ENCODE data around the gene AMPD3. TPM values are rescaled to one million over a fixed set of nuclear protein-coding genes. Genes with fewer than 3 reads are reported as not detected.

Gene AMPD3
- total RNA-seq, 2 donors from 2014 or later: 7.9 to 9.7 TPM

DNA sequence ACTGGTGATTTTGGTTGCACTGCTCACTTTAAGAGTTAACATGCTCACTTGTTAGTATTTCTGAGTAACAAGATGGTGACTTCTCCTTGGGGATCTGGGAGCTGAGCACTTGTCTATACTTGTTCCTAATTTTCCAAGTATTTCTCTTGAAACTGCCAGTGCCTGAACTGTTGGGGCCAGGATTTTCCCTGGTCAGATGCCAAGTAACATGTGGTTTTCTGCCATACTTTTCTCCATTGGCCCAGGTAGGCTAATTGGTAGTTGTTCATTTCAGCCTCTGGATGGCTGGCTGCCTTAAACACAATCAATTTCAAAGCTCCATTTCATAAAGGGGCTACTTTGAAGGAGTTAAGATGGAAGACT, 50.9 kb downstream of the AMPD3 start:
- H3K27ac ChIP-seq: no peak overlapping the region
- intact Hi-C loops (cut with DNase I): no loop called here
- H3K4me1 ChIP-seq: no peaks in the 10 kb centered on the region
- TF ChIP-seq, protein P1, sequence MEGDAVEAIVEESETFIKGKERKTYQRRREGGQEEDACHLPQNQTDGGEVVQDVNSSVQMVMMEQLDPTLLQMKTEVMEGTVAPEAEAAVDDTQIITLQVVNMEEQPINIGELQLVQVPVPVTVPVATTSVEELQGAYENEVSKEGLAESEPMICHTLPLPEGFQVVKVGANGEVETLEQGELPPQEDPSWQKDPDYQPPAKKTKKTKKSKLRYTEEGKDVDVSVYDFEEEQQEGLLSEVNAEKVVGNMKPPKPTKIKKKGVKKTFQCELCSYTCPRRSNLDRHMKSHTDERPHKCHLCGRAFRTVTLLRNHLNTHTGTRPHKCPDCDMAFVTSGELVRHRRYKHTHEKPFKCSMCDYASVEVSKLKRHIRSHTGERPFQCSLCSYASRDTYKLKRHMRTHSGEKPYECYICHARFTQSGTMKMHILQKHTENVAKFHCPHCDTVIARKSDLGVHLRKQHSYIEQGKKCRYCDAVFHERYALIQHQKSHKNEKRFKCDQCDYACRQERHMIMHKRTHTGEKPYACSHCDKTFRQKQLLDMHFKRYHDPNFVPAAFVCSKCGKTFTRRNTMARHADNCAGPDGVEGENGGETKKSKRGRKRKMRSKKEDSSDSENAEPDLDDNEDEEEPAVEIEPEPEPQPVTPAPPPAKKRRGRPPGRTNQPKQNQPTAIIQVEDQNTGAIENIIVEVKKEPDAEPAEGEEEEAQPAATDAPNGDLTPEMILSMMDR (IDR thresholded peaks at IDR 0.05): no peak
- no peak overlapping the region for H3K9ac ChIP-seq (ENCODE audit: low read depth in 2 of 2, low read length in 2 of 2)
- H3K27me3 ChIP-seq: no peaks in the 10 kb centered on the region
- H3K9me3 ChIP-seq: no peaks in the 10 kb centered on the region
- no peaks in the 10 kb centered on the region for H3K36me3 ChIP-seq
- no peak for DNase-seq
- H3K4me3 ChIP-seq: no peak overlapping the region

- no peak overlapping the region for H3K9ac ChIP-seq (ENCODE audit: low read depth in 2 of 2, low read length in 2 of 2)
- no peak overlapping the region for H3K4me3 ChIP-seq
- no peak overlapping the region for H3K27ac ChIP-seq
- no peaks in the 10 kb centered on the region for H3K4me1 ChIP-seq
- H3K27me3 ChIP-seq: no peaks in the 10 kb centered on the region
- no peak for DNase-seq
- H3K36me3 ChIP-seq: no peaks in the 10 kb centered on the region
- intact Hi-C loops (cut with DNase I): loop anchor here (10.0 kb wide), 3 partner anchors 106 to 224 kb away; no protein-coding TSS in a partner anchor
- TF ChIP-seq, protein P1 (IDR thresholded peaks at IDR 0.05): no peak
- no peaks in the 10 kb centered on the region for H3K9me3 ChIP-seq
Measured at GRCh38 chr11:10511181-10511621, 56.1 kb downstream of the AMPD3 start.

DNA sequence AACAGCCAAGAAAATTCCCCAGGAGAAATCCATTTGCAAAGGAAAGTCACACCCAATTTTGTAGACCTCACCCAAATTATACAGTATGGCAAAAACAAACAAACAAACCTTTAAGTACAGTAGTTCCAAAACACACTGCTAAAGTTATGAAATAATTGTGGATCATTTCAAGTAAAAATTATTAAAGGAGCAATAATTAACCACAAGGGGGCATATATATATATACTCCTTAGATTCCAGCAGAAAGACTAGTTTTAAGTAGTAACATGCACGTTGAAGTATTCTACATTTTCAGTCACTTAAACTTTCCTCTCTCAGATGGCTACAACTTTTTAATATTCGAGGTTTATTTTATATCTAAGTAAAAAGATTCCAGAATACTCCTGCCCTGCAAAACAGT, 59.1 kb downstream of the AMPD3 start:
- H3K4me3 ChIP-seq: no peak overlapping the region
- TF ChIP-seq, protein P1 (IDR thresholded peaks at IDR 0.05): peak; percentile 16
- H3K4me1 ChIP-seq: no peaks in the 10 kb centered on the region
- DNase-seq: no peak
- H3K27me3 ChIP-seq: no peaks in the 10 kb centered on the region
- H3K36me3 ChIP-seq: no peaks in the 10 kb centered on the region
- H3K9ac ChIP-seq (ENCODE audit: low read depth in 2 of 2, low read length in 2 of 2): no peak overlapping the region
- H3K9me3 ChIP-seq: no peaks in the 10 kb centered on the region
- no peak overlapping the region for H3K27ac ChIP-seq
- intact Hi-C loops (cut with DNase I): loop anchor here (10.0 kb wide), 3 partner anchors 109 to 221 kb away; no protein-coding TSS in a partner anchor

- no peaks in the 10 kb centered on the region for H3K27me3 ChIP-seq
- intact Hi-C loops (cut with DNase I): loop anchor here (10.0 kb wide), 3 partner anchors 110 to 220 kb away; no protein-coding TSS in a partner anchor
- TF ChIP-seq, protein P1 (IDR thresholded peaks at IDR 0.05): no peak
- H3K36me3 ChIP-seq: no peaks in the 10 kb centered on the region
- no peaks in the 10 kb centered on the region for H3K4me1 ChIP-seq
- no peak overlapping the region for H3K4me3 ChIP-seq
- no peak overlapping the region for H3K27ac ChIP-seq
- H3K9ac ChIP-seq (ENCODE audit: low read depth in 2 of 2, low read length in 2 of 2): no peak overlapping the region
- DNase-seq: no peak
- no peaks in the 10 kb centered on the region for H3K9me3 ChIP-seq
Measured at GRCh38 chr11:10514709-10515108, 59.6 kb downstream of the AMPD3 start.

DNA sequence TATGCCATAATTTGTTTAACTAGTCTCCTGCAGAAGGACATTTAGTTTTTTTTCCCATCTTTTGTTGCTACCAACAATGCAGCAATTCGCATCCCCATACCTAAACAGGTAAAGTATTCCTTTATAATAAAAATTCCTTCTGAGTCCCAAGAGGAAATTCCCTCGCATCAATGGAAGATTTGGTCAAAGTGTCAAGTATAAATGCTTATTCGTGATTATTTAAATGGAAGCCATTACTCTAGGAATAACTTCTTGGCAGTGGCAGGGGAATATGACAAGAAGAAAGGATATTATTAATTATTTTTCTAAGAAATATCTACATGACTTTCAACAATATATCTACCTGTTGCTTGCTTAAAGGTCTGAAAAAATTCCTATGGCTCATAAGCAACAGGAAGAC, 60.4 kb downstream of the AMPD3 start:
- H3K9me3 ChIP-seq: no peaks in the 10 kb centered on the region
- H3K4me1 ChIP-seq: no peaks in the 10 kb centered on the region
- intact Hi-C loops (cut with DNase I): loop anchor here (10.0 kb wide), 3 partner anchors 111 to 219 kb away; no protein-coding TSS in a partner anchor
- TF ChIP-seq, protein P1 (IDR thresholded peaks at IDR 0.05): no peak
- DNase-seq: no peak
- H3K27me3 ChIP-seq: no peaks in the 10 kb centered on the region
- H3K27ac ChIP-seq: no peak overlapping the region
- no peak overlapping the region for H3K9ac ChIP-seq (ENCODE audit: low read depth in 2 of 2, low read length in 2 of 2)
- H3K4me3 ChIP-seq: no peak overlapping the region
- H3K36me3 ChIP-seq: no peaks in the 10 kb centered on the region
